Measurements from ENCODE around the gene CDON. TPM values are rescaled to one million over a fixed set of nuclear protein-coding genes. Genes with fewer than 3 reads are reported as not detected.

CDON gene
- total and polyA plus RNA-seq, 2 of the 13 experiments (the other 11 are each of a cell fraction or from before 2014, with no cell fraction given) = 9.6 to 12.8 TPM

DNA sequence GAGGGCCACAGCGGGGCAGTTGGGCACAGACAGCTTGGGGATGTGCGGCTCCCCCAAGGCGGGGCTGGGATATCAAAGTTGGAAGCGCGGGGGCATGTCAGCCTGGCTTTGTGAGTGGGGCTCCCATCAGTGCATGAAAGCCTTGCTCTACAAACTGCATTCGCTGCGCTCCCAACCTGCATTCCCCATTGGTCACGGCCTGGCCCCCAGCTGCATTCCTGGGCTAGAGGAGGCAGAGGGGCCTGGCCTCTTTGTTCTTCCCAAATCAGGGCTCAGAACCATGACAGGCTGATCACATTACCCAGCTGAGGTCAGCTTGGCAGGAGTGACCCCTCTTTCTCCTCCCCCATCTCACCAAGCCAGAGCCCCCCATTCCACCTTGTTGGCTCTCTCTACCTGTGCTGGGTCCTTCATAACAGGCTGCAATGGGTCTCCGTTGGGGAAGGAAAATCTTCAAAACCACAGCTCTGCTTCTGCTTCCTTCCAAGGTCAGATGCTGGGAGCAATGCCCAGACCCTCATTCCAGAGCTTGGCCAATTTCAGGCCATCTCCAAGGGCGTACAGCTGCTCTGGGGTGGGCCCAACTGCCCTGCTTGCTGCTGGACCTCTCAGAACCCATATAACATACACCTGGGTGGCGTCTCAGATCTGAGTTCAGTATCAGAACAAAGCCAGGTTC, 38.7 kb upstream of the CDON start:
- Histone ChIP-seq H3K27ac (ENCODE audit: extremely low read length, insufficient read depth, low read length) (no peak overlapping the region), H3K4me2 (ENCODE audit: low read depth, low read length) (no peak overlapping the region), H3K27me3 (ENCODE audit: control insufficient read depth in 1 of 2, insufficient read depth in 2 of 2, low read length in 2 of 2) (peaks cover 3 to 6% of the 10 kb centered on the region in 2 experiments; a peak in 1 of 5 replicates), H4K20me1 (ENCODE audit: insufficient read depth, low read length) (no peaks in the 10 kb centered on the region), H3K4me3 (replicated peaks in 1 of 3; ENCODE audit: insufficient read depth in 1 of 3, low read depth in 2 of 3, low read length in 3 of 3) (no peak overlapping the region), H3K9me3 (ENCODE audit: low read length) (no peaks in the 10 kb centered on the region), H2AFZ (ENCODE audit: low read length) (no peak overlapping the region), H3K79me2 (ENCODE audit: insufficient read depth, low read length) (no peaks in the 10 kb centered on the region), H3K9ac (ENCODE audit: insufficient read depth, low read depth, low read length) (no peak overlapping the region), H3K36me3 (replicated peaks in 1 of 2; ENCODE audit: control insufficient read depth in 1 of 2, insufficient read depth in 2 of 2, low read length in 2 of 2) (no peaks in the 10 kb centered on the region), H3K4me1 (ENCODE audit: insufficient read depth, low read length) (peaks cover 87% of the 10 kb centered on the region)
- no peak for TF ChIP-seq ETV6 (CRISPR knock-in tag; conservative IDR thresholded peaks at IDR 0.05)
- TF ChIP-seq ZNF17 (CRISPR knock-in tag; IDR thresholded peaks at IDR 0.05) = no peak
- no peak for TF ChIP-seq ZSCAN22 (CRISPR knock-in tag; IDR thresholded peaks at IDR 0.05)
- TF ChIP-seq, protein P1, sequence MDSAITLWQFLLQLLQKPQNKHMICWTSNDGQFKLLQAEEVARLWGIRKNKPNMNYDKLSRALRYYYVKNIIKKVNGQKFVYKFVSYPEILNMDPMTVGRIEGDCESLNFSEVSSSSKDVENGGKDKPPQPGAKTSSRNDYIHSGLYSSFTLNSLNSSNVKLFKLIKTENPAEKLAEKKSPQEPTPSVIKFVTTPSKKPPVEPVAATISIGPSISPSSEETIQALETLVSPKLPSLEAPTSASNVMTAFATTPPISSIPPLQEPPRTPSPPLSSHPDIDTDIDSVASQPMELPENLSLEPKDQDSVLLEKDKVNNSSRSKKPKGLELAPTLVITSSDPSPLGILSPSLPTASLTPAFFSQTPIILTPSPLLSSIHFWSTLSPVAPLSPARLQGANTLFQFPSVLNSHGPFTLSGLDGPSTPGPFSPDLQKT (CRISPR knock-in tag; IDR thresholded peaks at IDR 0.05; ENCODE audit: borderline replicate concordance) = no peak
- TF ChIP-seq TMF1 (CRISPR knock-in tag; IDR thresholded peaks at IDR 0.05; ENCODE audit: low read depth) = no peak
- TF ChIP-seq GATAD1 (CRISPR knock-in tag; IDR thresholded peaks at IDR 0.05) = no peak
- in situ Hi-C loops (cut with HindIII; ENCODE audit: extremely low pct_ligation_motif_present, low pct_unique_long_range_greater_than_20kb) (no loop called here), intact Hi-C loops (cut with micrococcal nuclease; ENCODE audit: unreplicated experiment) (no loop called here)
- no TSS peak for BruUV-seq (replicated peaks)
- CTCF ChIA-PET (ENCODE audit: low intra/inter-chr PET ratio, low total read pairs) = no interaction called here
- POLR2A ChIA-PET = interaction anchor here (4.2 kb wide), 1 partner anchor 13 kb away, joined by 26 read pairs; no protein-coding TSS in a partner anchor
- no peak for ATAC-seq
- DNase-seq (ENCODE audit: low spot score) = no peak
- WGBS (ENCODE audit: low lambda C conversion rate) = 84% methylated on average over 9 of the region's 11 CpGs
- FAIRE-seq = no peak

DNA sequence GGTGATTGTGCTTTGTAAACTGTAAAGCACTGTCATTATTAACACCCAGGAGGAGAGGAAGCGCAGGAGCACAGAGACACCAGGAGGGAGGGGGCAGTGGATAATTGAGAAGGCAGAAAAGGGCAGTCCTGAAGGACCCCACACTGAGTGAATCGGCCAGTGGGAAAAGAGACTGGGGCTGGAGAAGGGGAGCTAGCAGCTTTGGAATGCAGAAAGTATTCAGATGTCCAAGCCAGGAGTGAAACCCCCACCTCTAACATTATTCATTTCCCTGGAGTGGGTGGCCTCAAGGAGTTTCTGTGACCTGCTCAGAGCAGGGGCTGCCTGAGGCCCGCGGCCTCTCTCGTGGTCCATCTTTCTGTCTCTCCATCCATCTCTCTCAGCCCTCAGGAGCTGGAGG, 38.0 kb upstream of the CDON start:
- Histone ChIP-seq H3K4me2 (ENCODE audit: low read depth, low read length) (no peak overlapping the region), H4K20me1 (ENCODE audit: insufficient read depth, low read length) (no peaks in the 10 kb centered on the region), H2AFZ (ENCODE audit: low read length) (no peak overlapping the region), H3K27ac (ENCODE audit: extremely low read length, insufficient read depth, low read length) (no peak overlapping the region), H3K27me3 (ENCODE audit: control insufficient read depth in 1 of 2, insufficient read depth in 2 of 2, low read length in 2 of 2) (peaks cover 3 to 6% of the 10 kb centered on the region in 2 experiments; a peak in 1 of 5 replicates), H3K4me3 (replicated peaks in 1 of 3; ENCODE audit: insufficient read depth in 1 of 3, low read depth in 2 of 3, low read length in 3 of 3) (no peak overlapping the region), H3K9me3 (ENCODE audit: low read length) (no peaks in the 10 kb centered on the region), H3K36me3 (replicated peaks in 1 of 2; ENCODE audit: control insufficient read depth in 1 of 2, insufficient read depth in 2 of 2, low read length in 2 of 2) (no peaks in the 10 kb centered on the region), H3K9ac (ENCODE audit: insufficient read depth, low read depth, low read length) (no peak overlapping the region), H3K4me1 (ENCODE audit: insufficient read depth, low read length) (peaks cover 87% of the 10 kb centered on the region), H3K79me2 (ENCODE audit: insufficient read depth, low read length) (no peaks in the 10 kb centered on the region)
- CTCF ChIA-PET (ENCODE audit: low intra/inter-chr PET ratio, low total read pairs) = no interaction called here
- in situ Hi-C loops (cut with HindIII; ENCODE audit: extremely low pct_ligation_motif_present, low pct_unique_long_range_greater_than_20kb) = no loop called here
- 70% methylated on average over 5 of the region's 5 CpGs for WGBS (ENCODE audit: low lambda C conversion rate)
- FAIRE-seq (no peak), DNase-seq (ENCODE audit: low spot score) (no peak), ATAC-seq (no peak)
- intact Hi-C loops (cut with micrococcal nuclease; ENCODE audit: unreplicated experiment) = no loop called here
- POLR2A ChIA-PET = no interaction called here
- no TSS peak for BruUV-seq (replicated peaks)
- no peak for TF ChIP-seq RBFOX2 (IDR thresholded peaks at IDR 0.05; ENCODE audit: low read depth, low read length)
- TF ChIP-seq ZMYM2 (CRISPR knock-in tag; IDR thresholded peaks at IDR 0.05) = no peak
- TF ChIP-seq, protein P2, sequence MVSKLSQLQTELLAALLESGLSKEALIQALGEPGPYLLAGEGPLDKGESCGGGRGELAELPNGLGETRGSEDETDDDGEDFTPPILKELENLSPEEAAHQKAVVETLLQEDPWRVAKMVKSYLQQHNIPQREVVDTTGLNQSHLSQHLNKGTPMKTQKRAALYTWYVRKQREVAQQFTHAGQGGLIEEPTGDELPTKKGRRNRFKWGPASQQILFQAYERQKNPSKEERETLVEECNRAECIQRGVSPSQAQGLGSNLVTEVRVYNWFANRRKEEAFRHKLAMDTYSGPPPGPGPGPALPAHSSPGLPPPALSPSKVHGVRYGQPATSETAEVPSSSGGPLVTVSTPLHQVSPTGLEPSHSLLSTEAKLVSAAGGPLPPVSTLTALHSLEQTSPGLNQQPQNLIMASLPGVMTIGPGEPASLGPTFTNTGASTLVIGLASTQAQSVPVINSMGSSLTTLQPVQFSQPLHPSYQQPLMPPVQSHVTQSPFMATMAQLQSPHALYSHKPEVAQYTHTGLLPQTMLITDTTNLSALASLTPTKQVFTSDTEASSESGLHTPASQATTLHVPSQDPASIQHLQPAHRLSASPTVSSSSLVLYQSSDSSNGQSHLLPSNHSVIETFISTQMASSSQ (IDR thresholded peaks at IDR 0.05; ENCODE audit: low read depth) = no peak
- TF ChIP-seq, protein P2 (CRISPR knock-in tag; IDR thresholded peaks at IDR 0.05; ENCODE audit: borderline replicate concordance) = no peak
- no peak for TF ChIP-seq ZNF772 (CRISPR knock-in tag; IDR thresholded peaks at IDR 0.05)
- TF ChIP-seq, protein P3, sequence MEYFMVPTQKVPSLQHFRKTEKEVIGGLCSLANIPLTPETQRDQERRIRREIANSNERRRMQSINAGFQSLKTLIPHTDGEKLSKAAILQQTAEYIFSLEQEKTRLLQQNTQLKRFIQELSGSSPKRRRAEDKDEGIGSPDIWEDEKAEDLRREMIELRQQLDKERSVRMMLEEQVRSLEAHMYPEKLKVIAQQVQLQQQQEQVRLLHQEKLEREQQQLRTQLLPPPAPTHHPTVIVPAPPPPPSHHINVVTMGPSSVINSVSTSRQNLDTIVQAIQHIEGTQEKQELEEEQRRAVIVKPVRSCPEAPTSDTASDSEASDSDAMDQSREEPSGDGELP (IDR thresholded peaks at IDR 0.05; ENCODE audit: borderline replicate concordance, low read depth) = no peak
- TF ChIP-seq YEATS2 (CRISPR knock-in tag; IDR thresholded peaks at IDR 0.05; ENCODE audit: borderline replicate concordance) = no peak

Data from HepG2 (cell line).